Tibial artery (tissue), 4 donors: Measurements from ENCODE around the gene PTPRD.

Source experiments
- DNase-seq, 2 donors: peaks; one replicate each; pipeline ENCODE4 v3.0.0-alpha.2; 2019
- H3K27ac ChIP-seq, 2 donors: fragments of 200-600 bp; sonication (generic) in 1 of 2; 1 replicate in 1 of 2; 2 replicates in 1 of 2; pipeline ENCODE4 v1.5.1; 2018 to 2019; ENCODE audit warnings: mild to moderate bottlenecking in 1 of 2
- H3K27me3 ChIP-seq, 2 donors: fragments of 200-600 bp; sonication (generic) in 1 of 2; one replicate each; pipeline versions ENCODE4 v1.5.1 to v1.6.0; 2016 to 2019
- H3K36me3 ChIP-seq, 3 donors: fragments of 200-600 bp; sonication (generic) in 2 of 3; one replicate each; pipeline ENCODE4 v1.5.1; 2016 to 2019; ENCODE audit warnings: mild to moderate bottlenecking in 2 of 3
- H3K4me1 ChIP-seq, 4 donors: fragments of 200-600 bp; sonication (generic) in 2 of 4; 1 replicate in 3 of 4; 2 replicates in 1 of 4; pipeline ENCODE4 v1.5.1; 2016 to 2019
- H3K4me3 ChIP-seq, 2 donors: fragments of 200-600 bp; sonication (generic) in 1 of 2; 1 replicate in 1 of 2; 2 replicates in 1 of 2; pipeline ENCODE4 v1.5.1; 2018 to 2019; ENCODE audit warnings: mild to moderate bottlenecking in 2 of 2
- H3K9me3 ChIP-seq, 3 donors: fragments of 200-600 bp; sonication (generic) in 1 of 3; one replicate each; pipeline ENCODE4 v1.5.1; 2016 to 2019
- intact Hi-C: fragments of 100-400 bp; cut with DNase I; formaldehyde crosslinking; loops from one replicate; pipeline ENCODE4 v1.15.0; 2023; ENCODE audit warnings: low total_unique reads
- TF ChIP-seq, protein P1 (sequence below), 2 experiments: fragments of 200-600 bp in 1 of 2; fragments of 450-650 bp in 1 of 2; IDR thresholded peaks; one replicate each; pipeline ENCODE4 v1.5.1; 2017 to 2019; ENCODE audit warnings: antibody characterized with exemption in 2 of 2, mild to moderate bottlenecking in 1 of 2, moderate library complexity in 1 of 2

The PTPRD gene

DNA sequence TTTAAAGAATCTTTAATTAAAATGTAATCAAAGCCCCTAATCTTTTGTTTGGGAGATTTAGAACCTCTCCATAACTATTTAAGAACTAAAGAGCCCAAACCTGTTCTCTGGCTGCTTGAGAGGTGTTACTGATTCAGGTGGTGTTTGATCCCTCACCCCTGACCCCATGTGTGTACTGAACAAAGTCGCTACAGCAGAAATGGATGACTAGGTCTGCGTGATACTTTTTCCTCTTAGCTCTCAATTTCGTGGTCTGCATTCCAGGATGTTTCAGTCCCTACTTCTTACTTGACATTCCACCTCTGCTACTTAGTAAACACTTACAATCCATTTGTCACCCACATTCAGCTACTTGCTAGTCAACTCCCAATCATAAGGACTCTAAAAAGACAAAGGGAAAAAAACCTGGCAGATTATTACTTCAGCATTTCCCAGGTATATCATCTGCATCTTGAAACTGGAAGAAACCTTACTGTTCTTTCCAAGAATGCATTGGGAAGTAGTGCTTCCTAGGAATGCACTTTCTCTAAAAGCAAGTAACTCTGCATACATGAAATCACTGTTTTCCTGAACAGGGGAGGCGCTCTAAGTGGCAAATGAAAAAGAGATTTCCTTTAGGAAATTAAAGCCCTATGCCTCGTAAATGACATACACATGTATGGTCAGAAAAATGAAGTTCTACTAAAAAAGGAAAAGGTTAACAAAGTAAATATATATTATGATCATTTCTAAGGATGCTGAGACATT lies 1091.6 kb downstream of the PTPRD start:
- Histone ChIP-seq H3K4me3 (no peak overlapping the region), H3K27me3 (no peaks in the 10 kb centered on the region), H3K9me3 (no peaks in the 10 kb centered on the region), H3K36me3 (no peaks in the 10 kb centered on the region), H3K4me1 (no peaks in the 10 kb centered on the region), H3K27ac (no peak overlapping the region)
- TF ChIP-seq, protein P1, sequence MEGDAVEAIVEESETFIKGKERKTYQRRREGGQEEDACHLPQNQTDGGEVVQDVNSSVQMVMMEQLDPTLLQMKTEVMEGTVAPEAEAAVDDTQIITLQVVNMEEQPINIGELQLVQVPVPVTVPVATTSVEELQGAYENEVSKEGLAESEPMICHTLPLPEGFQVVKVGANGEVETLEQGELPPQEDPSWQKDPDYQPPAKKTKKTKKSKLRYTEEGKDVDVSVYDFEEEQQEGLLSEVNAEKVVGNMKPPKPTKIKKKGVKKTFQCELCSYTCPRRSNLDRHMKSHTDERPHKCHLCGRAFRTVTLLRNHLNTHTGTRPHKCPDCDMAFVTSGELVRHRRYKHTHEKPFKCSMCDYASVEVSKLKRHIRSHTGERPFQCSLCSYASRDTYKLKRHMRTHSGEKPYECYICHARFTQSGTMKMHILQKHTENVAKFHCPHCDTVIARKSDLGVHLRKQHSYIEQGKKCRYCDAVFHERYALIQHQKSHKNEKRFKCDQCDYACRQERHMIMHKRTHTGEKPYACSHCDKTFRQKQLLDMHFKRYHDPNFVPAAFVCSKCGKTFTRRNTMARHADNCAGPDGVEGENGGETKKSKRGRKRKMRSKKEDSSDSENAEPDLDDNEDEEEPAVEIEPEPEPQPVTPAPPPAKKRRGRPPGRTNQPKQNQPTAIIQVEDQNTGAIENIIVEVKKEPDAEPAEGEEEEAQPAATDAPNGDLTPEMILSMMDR (IDR thresholded peaks at IDR 0.05): no peak
- no peak for DNase-seq
- intact Hi-C loops: no loop called here

GRCh38 chr9:9504869-9505268 lies 1107.9 kb downstream of the PTPRD start:
- TF ChIP-seq, protein P1 (IDR thresholded peaks at IDR 0.05): no peak
- no peak overlapping the region for H3K27ac ChIP-seq
- no peaks in the 10 kb centered on the region for H3K27me3 ChIP-seq
- H3K4me3 ChIP-seq: no peak overlapping the region
- H3K9me3 ChIP-seq: no peaks in the 10 kb centered on the region
- no peak for DNase-seq
- H3K36me3 ChIP-seq: no peaks in the 10 kb centered on the region
- H3K4me1 ChIP-seq: no peaks in the 10 kb centered on the region
- intact Hi-C loops: no loop called here

- no peak overlapping the region for H3K27ac ChIP-seq
- peaks cover 0 to 3% (median 2%) of the 10 kb centered on the region in 3 donors for H3K9me3 ChIP-seq
- H3K27me3 ChIP-seq: no peaks in the 10 kb centered on the region
- no peaks in the 10 kb centered on the region for H3K4me1 ChIP-seq
- H3K36me3 ChIP-seq: no peaks in the 10 kb centered on the region
- intact Hi-C loops: no loop called here
- TF ChIP-seq, protein P1 (IDR thresholded peaks at IDR 0.05): no peak
- H3K4me3 ChIP-seq: no peak overlapping the region
- no peak for DNase-seq
These were observed 1113.3 kb downstream of the PTPRD start for GRCh38 chr9:9499546-9499945.

- H3K4me1 ChIP-seq: no peaks in the 10 kb centered on the region
- H3K27me3 ChIP-seq: no peaks in the 10 kb centered on the region
- peaks cover 0 to 3% (median 3%) of the 10 kb centered on the region in 3 donors for H3K9me3 ChIP-seq
- H3K36me3 ChIP-seq: no peaks in the 10 kb centered on the region
- H3K27ac ChIP-seq: no peak overlapping the region
- TF ChIP-seq, protein P1 (IDR thresholded peaks at IDR 0.05): no peak
- no peak for DNase-seq
- no peak overlapping the region for H3K4me3 ChIP-seq
- intact Hi-C loops: no loop called here
These were observed 1114.0 kb downstream of the PTPRD start for GRCh38 chr9:9498846-9499245.

DNA sequence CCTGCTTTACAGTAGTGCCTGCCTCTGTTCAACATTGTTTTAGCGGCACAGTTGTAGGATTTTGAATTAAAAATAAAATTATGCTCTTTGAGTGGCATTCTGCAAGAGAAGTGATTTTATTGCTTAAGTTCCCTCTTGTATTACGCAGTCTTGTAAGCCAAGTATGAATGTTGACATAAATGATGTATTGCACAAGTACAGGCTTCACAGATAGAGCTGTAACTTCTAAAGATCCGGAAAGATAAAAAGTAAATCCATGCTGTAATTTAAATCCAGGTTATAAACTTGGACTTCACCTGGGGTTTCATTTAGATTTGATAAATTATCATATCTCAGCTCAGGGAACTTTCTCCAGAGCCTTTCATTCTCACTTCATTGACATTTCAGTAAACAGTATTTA lies 1114.7 kb downstream of the PTPRD start:
- TF ChIP-seq, protein P1 (IDR thresholded peaks at IDR 0.05): no peak
- no peak overlapping the region for H3K27ac ChIP-seq
- intact Hi-C loops: no loop called here
- H3K27me3 ChIP-seq: no peaks in the 10 kb centered on the region
- DNase-seq: no peak
- peaks cover 0 to 3% (median 3%) of the 10 kb centered on the region in 3 donors for H3K9me3 ChIP-seq
- H3K4me1 ChIP-seq: no peaks in the 10 kb centered on the region
- H3K36me3 ChIP-seq: no peaks in the 10 kb centered on the region
- no peak overlapping the region for H3K4me3 ChIP-seq
